Astrocyte (in vitro differentiated cells and primary cell): ENCODE data around the gene EDN3.

Source experiments
- EZH2 ChIP-seq: IDR thresholded peaks from 2 replicates; pipeline ENCODE4 v1.6.1; 2012; ENCODE audit warnings: mild to moderate bottlenecking, low read length, inconsistent platforms; ENCODE audit not compliant: insufficient read depth
- TF ChIP-seq, protein P1 (sequence below): IDR thresholded peaks from 2 replicates; pipeline ENCODE4 v1.5.1; 2011; ENCODE audit warnings: low read depth, mild to moderate bottlenecking, inconsistent platforms, low read length, moderate library complexity; ENCODE audit not compliant: insufficient read depth

DNA sequence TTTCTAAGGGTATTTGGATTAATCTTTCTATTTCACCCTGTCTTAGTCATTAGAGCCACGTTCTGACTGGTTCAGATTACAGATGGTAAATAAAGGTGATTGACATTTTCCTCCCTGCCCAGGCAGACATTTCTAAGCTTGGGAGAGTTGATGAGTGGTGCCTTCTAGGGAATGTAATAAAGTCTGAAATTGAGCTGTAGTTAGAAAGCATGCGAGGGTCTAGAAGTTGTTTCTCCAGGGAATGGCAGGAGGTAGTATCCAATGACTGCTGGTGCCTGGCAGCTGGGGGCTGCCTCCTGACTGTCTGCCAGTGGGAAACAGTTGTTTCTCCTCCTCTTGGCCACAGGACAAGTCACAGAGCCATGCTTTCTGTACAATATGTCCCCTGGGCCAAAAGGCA, 14.6 kb downstream of the EDN3 start:
- TF ChIP-seq, protein P1, sequence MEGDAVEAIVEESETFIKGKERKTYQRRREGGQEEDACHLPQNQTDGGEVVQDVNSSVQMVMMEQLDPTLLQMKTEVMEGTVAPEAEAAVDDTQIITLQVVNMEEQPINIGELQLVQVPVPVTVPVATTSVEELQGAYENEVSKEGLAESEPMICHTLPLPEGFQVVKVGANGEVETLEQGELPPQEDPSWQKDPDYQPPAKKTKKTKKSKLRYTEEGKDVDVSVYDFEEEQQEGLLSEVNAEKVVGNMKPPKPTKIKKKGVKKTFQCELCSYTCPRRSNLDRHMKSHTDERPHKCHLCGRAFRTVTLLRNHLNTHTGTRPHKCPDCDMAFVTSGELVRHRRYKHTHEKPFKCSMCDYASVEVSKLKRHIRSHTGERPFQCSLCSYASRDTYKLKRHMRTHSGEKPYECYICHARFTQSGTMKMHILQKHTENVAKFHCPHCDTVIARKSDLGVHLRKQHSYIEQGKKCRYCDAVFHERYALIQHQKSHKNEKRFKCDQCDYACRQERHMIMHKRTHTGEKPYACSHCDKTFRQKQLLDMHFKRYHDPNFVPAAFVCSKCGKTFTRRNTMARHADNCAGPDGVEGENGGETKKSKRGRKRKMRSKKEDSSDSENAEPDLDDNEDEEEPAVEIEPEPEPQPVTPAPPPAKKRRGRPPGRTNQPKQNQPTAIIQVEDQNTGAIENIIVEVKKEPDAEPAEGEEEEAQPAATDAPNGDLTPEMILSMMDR: no peak
- TF ChIP-seq EZH2: no peak
